ENCODE results near the gene NUSAP1. TPM values are rescaled to one million over a fixed set of nuclear protein-coding genes. Genes with fewer than 3 reads are reported as not detected.

NUSAP1 gene
- total and polyA plus RNA-seq, 2 donors (not counting 1 experiment from before 2014, with no cell fraction given): 25.7 to 27.6 TPM

- Histone ChIP-seq H4K20me1 (ENCODE audit: control insufficient read depth, extremely low read depth, insufficient read depth, low read length) (no peaks in the 10 kb centered on the region), H3K4me1 (ENCODE audit: control insufficient read depth, extremely low read depth, insufficient read depth, low read length) (no peaks in the 10 kb centered on the region), H3K36me3 (ENCODE audit: control insufficient read depth, insufficient read depth, low read length) (no peaks in the 10 kb centered on the region), H2AFZ (ENCODE audit: low read length) (no peak overlapping the region), H3K4me3 (replicated peaks in 1 of 4; ENCODE audit: control extremely low read depth in 1 of 4, insufficient read depth in 1 of 4, low read depth in 3 of 4, low read length in 4 of 4) (no peak overlapping the region), H3K27ac (ENCODE audit: insufficient read depth, low read length) (no peak overlapping the region), H3K9ac (ENCODE audit: insufficient read depth, low read length) (no peak overlapping the region), H3K79me2 (ENCODE audit: control insufficient read depth, insufficient read depth, low read length) (no peaks in the 10 kb centered on the region), H3K27me3 (ENCODE audit: control insufficient read depth, insufficient read depth, low read length) (no peaks in the 10 kb centered on the region), H3K9me3 (ENCODE audit: control insufficient read depth, insufficient read depth, low read depth, low read length) (no peaks in the 10 kb centered on the region), H3K4me2 (ENCODE audit: extremely low read depth, insufficient read depth, low read length) (no peak overlapping the region)
- DNase-seq (ENCODE audit: low read depth in 2 of 2): peak in 1 of 2 donors; percentile 65
- TF ChIP-seq, protein P1, sequence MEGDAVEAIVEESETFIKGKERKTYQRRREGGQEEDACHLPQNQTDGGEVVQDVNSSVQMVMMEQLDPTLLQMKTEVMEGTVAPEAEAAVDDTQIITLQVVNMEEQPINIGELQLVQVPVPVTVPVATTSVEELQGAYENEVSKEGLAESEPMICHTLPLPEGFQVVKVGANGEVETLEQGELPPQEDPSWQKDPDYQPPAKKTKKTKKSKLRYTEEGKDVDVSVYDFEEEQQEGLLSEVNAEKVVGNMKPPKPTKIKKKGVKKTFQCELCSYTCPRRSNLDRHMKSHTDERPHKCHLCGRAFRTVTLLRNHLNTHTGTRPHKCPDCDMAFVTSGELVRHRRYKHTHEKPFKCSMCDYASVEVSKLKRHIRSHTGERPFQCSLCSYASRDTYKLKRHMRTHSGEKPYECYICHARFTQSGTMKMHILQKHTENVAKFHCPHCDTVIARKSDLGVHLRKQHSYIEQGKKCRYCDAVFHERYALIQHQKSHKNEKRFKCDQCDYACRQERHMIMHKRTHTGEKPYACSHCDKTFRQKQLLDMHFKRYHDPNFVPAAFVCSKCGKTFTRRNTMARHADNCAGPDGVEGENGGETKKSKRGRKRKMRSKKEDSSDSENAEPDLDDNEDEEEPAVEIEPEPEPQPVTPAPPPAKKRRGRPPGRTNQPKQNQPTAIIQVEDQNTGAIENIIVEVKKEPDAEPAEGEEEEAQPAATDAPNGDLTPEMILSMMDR (conservative IDR thresholded peaks at IDR 0.05 in 1 of 2, IDR thresholded peaks at IDR 0.05 in 1 of 2; ENCODE audit: low read depth in 1 of 2, low read length in 2 of 2): no peak
- no peak for TF ChIP-seq EZH2 (IDR thresholded peaks at IDR 0.05; ENCODE audit: low read length, missing control alignments)
Measured at GRCh38 chr15:41408234-41408641, 75.6 kb downstream of the NUSAP1 start.

DNA sequence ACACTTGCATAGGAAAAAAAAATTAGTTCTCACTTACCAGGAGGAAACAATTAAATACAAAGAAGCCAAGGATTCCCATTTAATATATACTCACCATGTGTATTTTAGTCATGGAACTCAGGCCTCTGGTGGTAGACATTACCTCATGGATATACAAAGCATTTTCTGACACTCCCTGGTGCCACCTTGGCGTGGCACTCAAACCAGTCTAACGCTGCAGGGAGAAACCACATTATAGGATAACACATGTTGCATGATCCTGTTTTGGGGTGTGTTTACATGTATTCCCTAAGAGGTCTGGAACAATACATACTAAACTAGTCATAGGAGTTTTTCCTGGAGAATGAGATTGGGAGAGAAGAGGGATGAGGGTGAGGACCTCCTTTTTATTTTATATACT lies 78.3 kb downstream of the NUSAP1 start:
- DNase-seq (ENCODE audit: low read depth in 2 of 2): no peak
- no peaks in the 10 kb centered on the region for H3K27me3 ChIP-seq (ENCODE audit: control insufficient read depth, insufficient read depth, low read length)
- no peaks in the 10 kb centered on the region for H3K4me1 ChIP-seq (ENCODE audit: control insufficient read depth, extremely low read depth, insufficient read depth, low read length)
- H3K27ac ChIP-seq (ENCODE audit: insufficient read depth, low read length): no peak overlapping the region
- H3K9ac ChIP-seq (ENCODE audit: insufficient read depth, low read length): no peak overlapping the region
- H2AFZ ChIP-seq (ENCODE audit: low read length): no peak overlapping the region
- H3K4me2 ChIP-seq (ENCODE audit: extremely low read depth, insufficient read depth, low read length): no peak overlapping the region
- H3K9me3 ChIP-seq (ENCODE audit: control insufficient read depth, insufficient read depth, low read depth, low read length): no peaks in the 10 kb centered on the region
- H3K36me3 ChIP-seq (ENCODE audit: control insufficient read depth, insufficient read depth, low read length): no peaks in the 10 kb centered on the region
- H3K79me2 ChIP-seq (ENCODE audit: control insufficient read depth, insufficient read depth, low read length): peaks cover 2% of the 10 kb centered on the region
- H4K20me1 ChIP-seq (ENCODE audit: control insufficient read depth, extremely low read depth, insufficient read depth, low read length): no peaks in the 10 kb centered on the region
- H3K4me3 ChIP-seq (replicated peaks in 1 of 4; ENCODE audit: control extremely low read depth in 1 of 4, insufficient read depth in 1 of 4, low read depth in 3 of 4, low read length in 4 of 4): no peak overlapping the region
- no peak for TF ChIP-seq EZH2 (IDR thresholded peaks at IDR 0.05; ENCODE audit: low read length, missing control alignments)
- TF ChIP-seq, protein P1 (conservative IDR thresholded peaks at IDR 0.05 in 1 of 2, IDR thresholded peaks at IDR 0.05 in 1 of 2; ENCODE audit: low read depth in 1 of 2, low read length in 2 of 2): no peak

GRCh38 chr15:41411441-41411840 lies 78.8 kb downstream of the NUSAP1 start:
- Histone ChIP-seq H4K20me1 (ENCODE audit: control insufficient read depth, extremely low read depth, insufficient read depth, low read length) (no peaks in the 10 kb centered on the region), H3K9me3 (ENCODE audit: control insufficient read depth, insufficient read depth, low read depth, low read length) (no peaks in the 10 kb centered on the region), H2AFZ (ENCODE audit: low read length) (no peak overlapping the region), H3K4me2 (ENCODE audit: extremely low read depth, insufficient read depth, low read length) (no peak overlapping the region), H3K4me3 (replicated peaks in 1 of 4; ENCODE audit: control extremely low read depth in 1 of 4, insufficient read depth in 1 of 4, low read depth in 3 of 4, low read length in 4 of 4) (no peak overlapping the region), H3K27me3 (ENCODE audit: control insufficient read depth, insufficient read depth, low read length) (no peaks in the 10 kb centered on the region), H3K79me2 (ENCODE audit: control insufficient read depth, insufficient read depth, low read length) (peaks cover 6% of the 10 kb centered on the region), H3K9ac (ENCODE audit: insufficient read depth, low read length) (no peak overlapping the region), H3K27ac (ENCODE audit: insufficient read depth, low read length) (no peak overlapping the region), H3K36me3 (ENCODE audit: control insufficient read depth, insufficient read depth, low read length) (no peaks in the 10 kb centered on the region), H3K4me1 (ENCODE audit: control insufficient read depth, extremely low read depth, insufficient read depth, low read length) (no peaks in the 10 kb centered on the region)
- TF ChIP-seq EZH2 (IDR thresholded peaks at IDR 0.05; ENCODE audit: low read length, missing control alignments): no peak
- TF ChIP-seq, protein P1 (conservative IDR thresholded peaks at IDR 0.05 in 1 of 2, IDR thresholded peaks at IDR 0.05 in 1 of 2; ENCODE audit: low read depth in 1 of 2, low read length in 2 of 2): no peak
- no peak for DNase-seq (ENCODE audit: low read depth in 2 of 2)
